Lower lobe of right lung (tissue), 2 donors: ENCODE results near the gene MS4A7. TPM values are rescaled to one million over a fixed set of nuclear protein-coding genes. Genes with fewer than 3 reads are reported as not detected.

Source experiments
- ATAC-seq, 2 donors: fragments of 200-7000 bp; cut with Tn5 transposase; one replicate each; pipeline ENCODE4 v1.9.1; 2020 to 2022; ENCODE audit warnings: mild to moderate bottlenecking in 2 of 2, moderate library complexity in 2 of 2
- DNase-seq: peaks from one replicate; pipeline ENCODE4 v3.0.0-alpha.2; 2020
- H3K27ac ChIP-seq: fragments of 200-600 bp; one replicate; pipeline ENCODE4 v1.8.0; 2022
- H3K27me3 ChIP-seq: fragments of 200-600 bp; one replicate; pipeline ENCODE4 v1.8.0; 2022; ENCODE audit warnings: low read depth
- H3K36me3 ChIP-seq: fragments of 200-600 bp; one replicate; pipeline ENCODE4 v1.8.0; 2022; ENCODE audit warnings: mild to moderate bottlenecking
- H3K4me1 ChIP-seq: fragments of 200-600 bp; one replicate; pipeline ENCODE4 v1.8.0; 2022
- H3K4me3 ChIP-seq: fragments of 200-600 bp; one replicate; pipeline ENCODE4 v1.8.0; 2022; ENCODE audit warnings: mild to moderate bottlenecking
- H3K9me3 ChIP-seq: fragments of 200-600 bp; one replicate; pipeline ENCODE4 v1.8.0; 2022
- CTCF ChIP-seq: fragments of 200-600 bp; IDR thresholded peaks from one replicate; pipeline ENCODE4 v1.8.0; 2022; ENCODE audit warnings: antibody characterized with exemption, mild to moderate bottlenecking
- intact Hi-C: fragments of 100-400 bp; cut with DNase I; formaldehyde crosslinking; loops from one replicate; pipeline ENCODE4 v1.11.0; 2022
- total RNA-seq: library from RNA; stranded (reverse); fragmentation: NEBNext Ultra II Directional; extraction: Animal tissue kit (Norgen Biotek cat#: 25700); gene quantifications from one replicate; pipeline ENCODE4 v1.2.1, GENCODE V29; 2021
- donor health status: DM: no; HTN: yes; CAD: no; lungs with severe emphysema.

The MS4A7 gene
- total RNA-seq, 1 donor from 2014 or later, result 315 TPM

DNA sequence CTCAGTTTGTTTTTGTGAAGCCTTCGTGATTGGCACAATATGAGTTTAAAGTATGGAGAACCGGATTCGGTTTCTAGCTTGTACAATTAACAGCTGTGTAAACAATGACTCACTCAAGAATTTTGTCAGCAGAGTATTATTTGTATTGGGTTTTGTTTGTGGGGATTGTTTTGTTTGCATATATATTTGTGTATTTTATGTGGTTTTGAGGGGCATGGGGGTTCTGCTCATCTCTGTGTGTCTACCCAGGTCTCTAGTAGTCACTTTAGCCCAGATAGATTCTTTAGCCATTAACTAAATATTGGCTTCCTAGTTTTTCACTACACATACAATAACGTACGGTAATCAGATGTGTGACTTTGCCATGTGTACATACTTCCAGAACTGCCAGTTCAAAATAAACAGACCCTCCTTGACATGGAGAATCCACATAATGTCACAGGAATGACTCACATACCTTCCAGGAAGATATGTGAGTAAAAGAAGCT lies 7.5 kb upstream of the MS4A7 start:
- H3K4me1 ChIP-seq, result peaks cover 8% of the 10 kb centered on the region
- no peaks in the 10 kb centered on the region for H3K27me3 ChIP-seq
- peak; percentile 56 to 78 for ATAC-seq
- H3K4me3 ChIP-seq, result no peak overlapping the region
- intact Hi-C loops, result no loop called here
- TF ChIP-seq CTCF, result no peak
- no peaks in the 10 kb centered on the region for H3K9me3 ChIP-seq
- no peak for DNase-seq
- H3K36me3 ChIP-seq, result no peaks in the 10 kb centered on the region
- H3K27ac ChIP-seq, result no peak overlapping the region

GRCh38 chr11:60371386-60371785 lies 6.9 kb upstream of the MS4A7 start:
- H3K27ac ChIP-seq, result peak overlapping the region; percentile 19
- intact Hi-C loops, result no loop called here
- H3K9me3 ChIP-seq, result no peaks in the 10 kb centered on the region
- ATAC-seq (no peak), DNase-seq (no peak)
- H3K27me3 ChIP-seq, result no peaks in the 10 kb centered on the region
- no peak for TF ChIP-seq CTCF
- H3K4me3 ChIP-seq, result no peak overlapping the region
- no peaks in the 10 kb centered on the region for H3K36me3 ChIP-seq
- peaks cover 8% of the 10 kb centered on the region for H3K4me1 ChIP-seq

DNA sequence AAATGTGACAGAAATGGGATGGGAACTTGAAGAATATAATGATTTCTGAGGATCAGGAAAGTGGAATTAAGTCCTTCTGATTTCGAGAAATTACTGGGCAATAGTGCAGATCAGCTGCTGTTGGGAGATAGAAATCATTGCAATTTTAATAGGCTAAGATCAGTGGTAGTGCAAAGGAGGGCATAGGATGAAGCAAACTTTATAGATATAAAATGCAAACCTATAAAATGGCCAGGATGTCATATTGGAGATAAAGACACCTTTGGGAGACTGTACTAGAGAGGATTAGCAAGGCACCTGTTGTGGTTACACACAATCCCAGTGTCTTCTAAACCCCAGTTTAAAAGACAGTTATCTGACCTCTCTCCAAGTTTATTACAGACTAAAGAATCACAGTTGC lies 6.5 kb upstream of the MS4A7 start:
- no peaks in the 10 kb centered on the region for H3K9me3 ChIP-seq
- peak overlapping the region; percentile 19 for H3K27ac ChIP-seq
- intact Hi-C loops, result no loop called here
- H3K36me3 ChIP-seq, result no peaks in the 10 kb centered on the region
- no peak for TF ChIP-seq CTCF
- no peak for DNase-seq
- no peak for ATAC-seq
- H3K4me3 ChIP-seq, result no peak overlapping the region
- H3K4me1 ChIP-seq, result peaks cover 8% of the 10 kb centered on the region
- H3K27me3 ChIP-seq, result no peaks in the 10 kb centered on the region

GRCh38 chr11:60372767-60373166 lies 5.6 kb upstream of the MS4A7 start:
- Histone ChIP-seq H3K27ac (no peak overlapping the region), H3K36me3 (no peaks in the 10 kb centered on the region), H3K9me3 (no peaks in the 10 kb centered on the region), H3K4me1 (peaks cover 8% of the 10 kb centered on the region), H3K4me3 (no peak overlapping the region), H3K27me3 (no peaks in the 10 kb centered on the region)
- DNase-seq (no peak), ATAC-seq (no peak)
- intact Hi-C loops, result no loop called here
- no peak for TF ChIP-seq CTCF

- Histone ChIP-seq H3K27ac (no peak overlapping the region), H3K9me3 (no peaks in the 10 kb centered on the region), H3K36me3 (no peaks in the 10 kb centered on the region), H3K4me3 (no peak overlapping the region), H3K4me1 (peaks cover 8% of the 10 kb centered on the region), H3K27me3 (no peaks in the 10 kb centered on the region)
- ATAC-seq, result no peak
- no peak for TF ChIP-seq CTCF
- intact Hi-C loops, result no loop called here
- no peak for DNase-seq
Observed at GRCh38 chr11:60375316-60375715, 3.0 kb upstream of the MS4A7 start.

- ATAC-seq (no peak), DNase-seq (no peak)
- no peaks in the 10 kb centered on the region for H3K36me3 ChIP-seq
- H3K4me1 ChIP-seq, result no peaks in the 10 kb centered on the region
- H3K27me3 ChIP-seq, result no peaks in the 10 kb centered on the region
- H3K4me3 ChIP-seq, result no peak overlapping the region
- intact Hi-C loops, result no loop called here
- H3K9me3 ChIP-seq, result no peaks in the 10 kb centered on the region
- no peak for TF ChIP-seq CTCF
- peak overlapping the region; percentile 81 for H3K27ac ChIP-seq
Observed at GRCh38 chr11:60376601-60377000, 1.7 kb upstream of the MS4A7 start.
